Mesendoderm (in vitro differentiated cells): Measurements from ENCODE around the gene EIF2B2.
A peak's percentile ranks its signal among the peaks of the same experiment; 100 is the strongest.

Experiments used
- DNase-seq: peaks from one replicate; pipeline ENCODE4 v3.0.0; 2013
- H2AK5ac ChIP-seq: 2 replicates; pipeline ENCODE4 v1.6.1; 2013; ENCODE audit warnings: low read length, inconsistent platforms
- H2BK120ac ChIP-seq: 2 replicates; pipeline ENCODE4 v1.6.1; 2013; ENCODE audit warnings: low read depth, mild to moderate bottlenecking, low read length, moderate library complexity, mixed read lengths
- H2BK15ac ChIP-seq: replicated peaks from 2 replicates; pipeline ENCODE4 v1.6.1; 2013; ENCODE audit warnings: low read depth, mild to moderate bottlenecking, moderate library complexity
- H2BK5ac ChIP-seq: 2 replicates; pipeline ENCODE4 v1.6.1; 2013; ENCODE audit warnings: low read length, inconsistent platforms
- H3K18ac ChIP-seq: 2 replicates; pipeline ENCODE4 v1.6.1; 2013; ENCODE audit warnings: mild to moderate bottlenecking, low read length, mixed read lengths
- H3K23ac ChIP-seq: one replicate; pipeline ENCODE4 v1.6.1; 2013; ENCODE audit warnings: low read length
- H3K27ac ChIP-seq: 2 replicates; pipeline ENCODE4 v1.5.1; 2013; ENCODE audit warnings: low read depth, mild to moderate bottlenecking, inconsistent platforms, low read length, moderate library complexity
- H3K27me3 ChIP-seq: 2 replicates; pipeline ENCODE4 v1.6.1; 2013; ENCODE audit warnings: low read length, control low read depth, mild to moderate bottlenecking, inconsistent platforms; ENCODE audit not compliant: insufficient read depth, poor library complexity
- H3K36me3 ChIP-seq: 2 replicates; pipeline ENCODE4 v1.6.1; 2013; ENCODE audit warnings: low read length, inconsistent platforms; ENCODE audit not compliant: control insufficient read depth, insufficient read depth
- H3K4ac ChIP-seq: one replicate; pipeline ENCODE4 v1.6.1; 2013; ENCODE audit warnings: low read depth, mild to moderate bottlenecking, low read length, moderate library complexity
- H3K4me1 ChIP-seq: 2 replicates; pipeline ENCODE4 v1.6.1; 2013; ENCODE audit warnings: low read depth, low read length, inconsistent platforms; ENCODE audit not compliant: control insufficient read depth
- H3K4me2 ChIP-seq: 2 replicates; pipeline ENCODE4 v1.6.1; 2013; ENCODE audit warnings: low read length
- H3K4me3 ChIP-seq: 2 replicates; pipeline ENCODE4 v1.5.1; 2013; ENCODE audit warnings: mild to moderate bottlenecking, low read length
- H3K56ac ChIP-seq: one replicate; pipeline ENCODE4 v1.6.1; 2013; ENCODE audit warnings: low read length
- H3K79me1 ChIP-seq: 2 replicates; pipeline ENCODE4 v1.6.1; 2013; ENCODE audit warnings: low read length, inconsistent platforms
- H3K79me2 ChIP-seq: 2 replicates; pipeline ENCODE4 v1.6.1; 2013; ENCODE audit warnings: mild to moderate bottlenecking, low read length; ENCODE audit not compliant: control insufficient read depth, insufficient read depth
- H3K9ac ChIP-seq: 2 replicates; pipeline ENCODE4 v1.6.1; 2013; ENCODE audit warnings: low read length, inconsistent platforms
- H4K5ac ChIP-seq: one replicate; pipeline ENCODE4 v1.6.1; 2013; ENCODE audit warnings: low read length
- H4K8ac ChIP-seq: one replicate; pipeline ENCODE4 v1.6.1; 2013; ENCODE audit warnings: low read depth, mild to moderate bottlenecking, control low read depth, low read length, moderate library complexity
- WGBS: extraction: QIAGEN DNeasy Blood & Tissue Kit; methylation state at CpG from one replicate; pipeline ENCODE4 v1.1.7; 2013; ENCODE audit warnings: low lambda C conversion rate, missing lambda C conversion rate; ENCODE audit not compliant: insufficient coverage; ENCODE audit errors: extremely low coverage; 5-methylcytosine and 5-hydroxymethylcytosine counted together

The EIF2B2 gene

GRCh38 chr14:74975059-74975810, 27.5 kb upstream of the EIF2B2 start:
- Histone ChIP-seq H3K79me1 (no peaks in the 10 kb centered on the region), H3K23ac (no peak overlapping the region), H3K56ac (no peak overlapping the region), H4K8ac (no peak overlapping the region), H3K4ac (no peak overlapping the region), H3K9ac (no peak overlapping the region), H4K5ac (no peak overlapping the region), H2AK5ac (peak overlapping the region; percentile 25), H2BK5ac (no peak overlapping the region), H3K18ac (no peak overlapping the region), H3K4me2 (no peak overlapping the region), H3K36me3 (no peaks in the 10 kb centered on the region), H3K79me2 (no peaks in the 10 kb centered on the region), H3K27ac (no peak overlapping the region), H2BK15ac (no peak overlapping the region), H2BK120ac (no peak overlapping the region), H3K4me3 (no peak overlapping the region), H3K4me1 (peaks cover 20% of the 10 kb centered on the region), H3K27me3 (no peaks in the 10 kb centered on the region)
- DNase-seq, result no peak
- no CpG with 5 or more reads among the region's 12 CpGs for WGBS

GRCh38 chr14:74976264-74977113, 26.2 kb upstream of the EIF2B2 start:
- Histone ChIP-seq H3K27ac (no peak overlapping the region), H3K9ac (no peak overlapping the region), H3K23ac (no peak overlapping the region), H2AK5ac (no peak overlapping the region), H3K18ac (no peak overlapping the region), H3K36me3 (no peaks in the 10 kb centered on the region), H3K56ac (no peak overlapping the region), H3K4me3 (no peak overlapping the region), H2BK15ac (no peak overlapping the region), H3K4ac (no peak overlapping the region), H3K4me1 (peaks cover 29% of the 10 kb centered on the region), H3K4me2 (no peak overlapping the region), H3K79me2 (no peaks in the 10 kb centered on the region), H3K27me3 (no peaks in the 10 kb centered on the region), H3K79me1 (no peaks in the 10 kb centered on the region), H2BK5ac (no peak overlapping the region), H4K8ac (no peak overlapping the region), H2BK120ac (no peak overlapping the region), H4K5ac (no peak overlapping the region)
- DNase-seq, result no peak
- WGBS, result no CpG with 5 or more reads among the region's 11 CpGs

- Histone ChIP-seq H3K4me2 (no peak overlapping the region), H4K5ac (no peak overlapping the region), H3K18ac (peak overlapping the region; percentile 5), H2BK15ac (no peak overlapping the region), H3K27ac (no peak overlapping the region), H3K9ac (no peak overlapping the region), H3K36me3 (no peaks in the 10 kb centered on the region), H3K79me1 (no peaks in the 10 kb centered on the region), H3K79me2 (no peaks in the 10 kb centered on the region), H2BK120ac (peak overlapping the region; percentile 17), H3K23ac (no peak overlapping the region), H2BK5ac (peak overlapping the region; percentile 1), H3K4ac (peak overlapping the region; percentile 29), H3K4me1 (peaks cover 29% of the 10 kb centered on the region), H3K56ac (peak overlapping the region; percentile 15), H3K4me3 (no peak overlapping the region), H4K8ac (no peak overlapping the region), H2AK5ac (peak overlapping the region; percentile 13), H3K27me3 (no peaks in the 10 kb centered on the region)
- DNase-seq, result no peak
- no CpG with 5 or more reads among the region's 12 CpGs for WGBS
These were observed 25.4 kb upstream of the EIF2B2 start for GRCh38 chr14:74977164-74977900.

GRCh38 chr14:74977901-74978385, 24.8 kb upstream of the EIF2B2 start:
- no peaks in the 10 kb centered on the region for H3K36me3 ChIP-seq
- H4K8ac ChIP-seq, result no peak overlapping the region
- no peak for DNase-seq
- no peaks in the 10 kb centered on the region for H3K79me1 ChIP-seq
- H3K79me2 ChIP-seq, result no peaks in the 10 kb centered on the region
- peak overlapping the region; percentile 29 for H3K4ac ChIP-seq
- H3K27ac ChIP-seq, result no peak overlapping the region
- no peak overlapping the region for H2BK15ac ChIP-seq
- H3K23ac ChIP-seq, result no peak overlapping the region
- no peak overlapping the region for H4K5ac ChIP-seq
- H3K27me3 ChIP-seq, result no peaks in the 10 kb centered on the region
- WGBS, result no CpG with 5 or more reads among the region's 6 CpGs
- H3K4me2 ChIP-seq, result no peak overlapping the region
- H2BK120ac ChIP-seq, result peak overlapping the region; percentile 17
- H2AK5ac ChIP-seq, result peak overlapping the region; percentile 13
- no peak overlapping the region for H3K4me3 ChIP-seq
- peak overlapping the region; percentile 5 for H3K18ac ChIP-seq
- no peak overlapping the region for H3K9ac ChIP-seq
- H2BK5ac ChIP-seq, result peak overlapping the region; percentile 26
- H3K56ac ChIP-seq, result peak overlapping the region; percentile 15
- H3K4me1 ChIP-seq, result peaks cover 29% of the 10 kb centered on the region

GRCh38 chr14:74978416-74978947, 24.2 kb upstream of the EIF2B2 start:
- H3K18ac ChIP-seq, result peak overlapping the region; percentile 5
- no peak overlapping the region for H4K5ac ChIP-seq
- no peak overlapping the region for H3K4me2 ChIP-seq
- peak overlapping the region; percentile 5 for H2BK120ac ChIP-seq
- H3K23ac ChIP-seq, result no peak overlapping the region
- peak overlapping the region; percentile 31 for H3K9ac ChIP-seq
- H3K27ac ChIP-seq, result peak overlapping the region; percentile 61
- peak overlapping the region; percentile 65 for H3K56ac ChIP-seq
- H3K79me2 ChIP-seq, result no peaks in the 10 kb centered on the region
- no peaks in the 10 kb centered on the region for H3K36me3 ChIP-seq
- peaks cover 29% of the 10 kb centered on the region for H3K4me1 ChIP-seq
- H3K27me3 ChIP-seq, result no peaks in the 10 kb centered on the region
- H3K4ac ChIP-seq, result peak overlapping the region; percentile 60
- no peaks in the 10 kb centered on the region for H3K79me1 ChIP-seq
- no peak overlapping the region for H2AK5ac ChIP-seq
- DNase-seq, result peak; percentile 86
- WGBS, result no CpG with 5 or more reads among the region's 11 CpGs
- H4K8ac ChIP-seq, result no peak overlapping the region
- H2BK15ac ChIP-seq, result no peak overlapping the region
- H2BK5ac ChIP-seq, result peak overlapping the region; percentile 59
- H3K4me3 ChIP-seq, result no peak overlapping the region
